Right forelimb (tissue), 1 donor: Measurements from ENCODE around the gene CCNDBP1.
"Not testable (repeated sequence)": the region's sequence is repeated elsewhere in the genome, so short reads cannot be mapped to it uniquely, and the experiment has no call there.

Experiments
- DNase-seq: peaks from one replicate; pipeline ENCODE4 v3.0.0-alpha.2; 2018

The CCNDBP1 gene, protein sequence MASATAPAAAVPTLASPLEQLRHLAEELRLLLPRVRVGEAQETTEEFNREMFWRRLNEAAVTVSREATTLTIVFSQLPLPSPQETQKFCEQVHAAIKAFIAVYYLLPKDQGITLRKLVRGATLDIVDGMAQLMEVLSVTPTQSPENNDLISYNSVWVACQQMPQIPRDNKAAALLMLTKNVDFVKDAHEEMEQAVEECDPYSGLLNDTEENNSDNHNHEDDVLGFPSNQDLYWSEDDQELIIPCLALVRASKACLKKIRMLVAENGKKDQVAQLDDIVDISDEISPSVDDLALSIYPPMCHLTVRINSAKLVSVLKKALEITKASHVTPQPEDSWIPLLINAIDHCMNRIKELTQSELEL

GRCh38 chr15:43185157-43186002 lies at the start of gene CCNDBP1:
Gene CCNDBP1 (plus strand): TSS chr15:43185403. CDS start chr15:43185499, 96 bp downstream.
- DNase-seq = peak; percentile 85

DNA sequence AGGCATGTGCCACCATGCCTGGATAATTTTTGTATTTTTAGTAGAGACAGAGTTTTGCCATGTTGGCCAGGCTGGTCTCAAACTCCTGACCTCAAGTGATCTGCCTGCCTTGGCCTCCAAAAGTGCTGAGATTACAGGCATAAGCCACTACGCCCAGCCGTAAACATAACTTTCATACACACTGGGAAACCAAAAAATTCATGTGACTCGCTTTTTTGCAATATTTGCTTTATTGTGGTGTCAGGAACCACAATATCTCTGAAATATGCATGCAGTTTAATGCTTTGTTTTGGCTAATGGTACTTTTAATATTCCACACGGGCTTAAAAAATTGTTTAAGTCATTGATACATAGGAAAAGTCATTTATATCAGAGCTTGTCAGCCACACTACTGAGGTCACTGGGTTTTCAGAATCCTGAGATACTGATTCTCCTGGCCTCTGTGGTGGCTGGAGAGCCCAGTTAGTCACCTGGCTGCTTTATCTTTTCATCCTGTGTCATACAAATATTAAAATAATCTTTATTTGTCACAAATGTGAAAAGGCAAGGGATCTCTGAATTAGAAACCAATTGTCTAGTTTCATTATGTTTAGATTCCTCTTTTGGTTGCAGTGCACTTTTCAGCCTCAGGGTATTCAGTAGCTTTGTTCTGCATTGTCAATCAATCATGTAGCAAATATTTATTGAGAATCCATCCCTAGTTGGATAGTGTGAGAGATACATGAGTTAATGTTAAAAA lies 41.8 kb upstream of the CCNDBP1 start:
- DNase-seq = no peak

DNA sequence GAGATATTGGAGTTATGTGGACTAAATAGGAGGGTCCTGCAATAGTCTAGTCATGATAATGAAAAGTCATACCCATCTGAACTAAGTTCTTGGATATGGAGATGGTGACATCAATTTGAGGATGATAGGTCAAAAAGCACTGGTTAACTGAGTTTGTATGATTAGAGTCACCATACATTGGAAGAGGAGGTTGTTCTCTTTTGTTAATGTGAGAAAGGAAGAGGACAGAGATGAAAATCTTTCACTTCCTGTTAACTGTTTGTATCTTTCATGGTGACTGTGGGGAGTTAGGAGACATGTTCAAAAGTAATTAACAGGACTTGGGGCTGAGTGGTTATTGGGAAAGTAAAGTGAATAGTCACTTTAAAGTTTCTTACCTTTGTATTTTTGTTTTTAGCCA lies 40.7 kb upstream of the CCNDBP1 start:
- DNase-seq = no peak

DNA sequence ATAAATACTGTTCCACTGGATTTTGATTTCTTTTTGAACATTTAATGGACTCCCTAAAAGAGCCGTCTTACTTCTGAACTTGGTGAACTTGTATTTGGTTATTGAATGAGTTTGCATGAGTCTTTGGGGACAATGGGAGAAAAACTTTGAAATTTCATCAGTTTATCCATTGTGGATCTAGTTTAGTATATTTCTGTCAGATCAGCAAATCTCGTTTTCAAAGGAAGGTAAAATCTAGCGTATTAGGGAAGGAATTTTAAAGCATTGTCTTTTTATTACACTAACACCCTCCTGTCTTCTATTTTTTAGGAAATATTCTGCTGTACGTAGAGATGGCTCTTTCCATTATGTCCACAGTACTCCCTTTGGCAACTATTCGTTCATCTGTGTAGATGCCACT lies 39.0 kb upstream of the CCNDBP1 start:
- DNase-seq = no peak

DNA sequence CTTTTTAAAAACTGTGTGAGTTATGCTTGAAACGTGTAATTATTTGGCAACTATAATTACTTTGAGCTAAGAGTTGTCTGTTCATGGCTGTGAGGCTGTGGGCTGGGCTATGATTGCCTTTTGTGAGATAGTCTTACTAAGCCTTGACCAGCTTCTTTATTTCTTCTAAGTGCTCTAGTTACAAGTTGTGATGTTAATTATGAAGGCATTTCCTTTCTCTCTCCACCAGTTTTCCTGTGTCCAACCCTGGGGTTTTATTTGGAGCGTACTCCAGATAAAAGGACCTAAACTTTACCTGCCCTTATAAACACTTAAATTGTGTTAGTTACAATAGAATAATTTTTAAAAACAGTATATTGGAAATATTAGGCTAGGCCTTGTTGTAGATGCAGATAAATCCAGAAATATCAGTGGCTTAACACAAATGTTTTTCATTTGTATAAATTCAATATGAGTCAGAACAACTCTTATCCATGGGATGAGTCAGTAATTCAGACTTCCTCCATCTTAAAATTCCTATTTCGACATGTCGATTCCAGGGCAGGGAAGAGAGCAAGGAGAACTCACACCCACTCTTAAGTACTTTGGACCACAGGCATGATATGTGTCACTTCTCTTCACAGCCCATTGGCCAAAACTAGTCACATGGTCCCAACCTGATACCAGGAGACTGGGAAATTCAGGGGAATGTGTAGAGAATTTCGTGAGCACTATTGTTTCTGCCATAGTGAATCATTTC lies 34.8 kb upstream of the CCNDBP1 start:
- DNase-seq = no peak

DNA sequence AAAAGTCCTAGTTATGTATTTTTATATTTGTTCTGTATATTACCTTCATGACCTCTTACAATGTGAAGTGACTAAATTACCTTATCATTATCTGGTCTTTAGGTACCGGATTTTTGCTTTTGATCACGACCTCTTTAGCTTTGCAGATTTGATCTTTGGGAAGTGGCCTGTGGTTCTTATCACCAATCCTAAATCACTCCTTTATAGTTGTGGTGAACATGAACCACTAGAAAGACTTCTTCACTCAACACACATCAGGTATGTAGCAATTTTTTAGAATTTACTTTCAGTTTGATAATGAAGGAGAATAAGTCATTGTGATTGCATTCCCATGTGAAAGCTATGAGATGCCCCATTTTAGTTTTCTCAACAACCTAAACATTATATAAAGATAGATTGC lies 33.5 kb upstream of the CCNDBP1 start:
- no peak for DNase-seq

DNA sequence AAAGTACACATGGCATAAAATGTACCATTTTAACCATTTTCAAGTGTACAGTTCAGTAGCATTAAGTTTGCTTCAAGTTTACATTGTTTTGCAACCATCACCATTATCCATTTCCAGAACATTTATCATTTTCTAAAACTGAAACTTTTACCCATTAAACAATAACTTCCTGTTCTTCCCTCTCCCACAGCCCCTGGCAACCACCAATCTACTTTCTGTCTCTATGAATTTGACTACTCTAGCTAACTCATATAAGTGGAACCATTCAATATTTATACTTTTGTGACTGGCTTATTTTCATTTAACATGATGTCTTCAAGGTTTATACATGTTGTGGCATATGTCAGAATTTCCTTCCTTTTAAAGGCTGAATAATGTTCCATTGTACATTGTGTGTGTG lies 31.9 kb upstream of the CCNDBP1 start:
- DNase-seq = no peak

DNA sequence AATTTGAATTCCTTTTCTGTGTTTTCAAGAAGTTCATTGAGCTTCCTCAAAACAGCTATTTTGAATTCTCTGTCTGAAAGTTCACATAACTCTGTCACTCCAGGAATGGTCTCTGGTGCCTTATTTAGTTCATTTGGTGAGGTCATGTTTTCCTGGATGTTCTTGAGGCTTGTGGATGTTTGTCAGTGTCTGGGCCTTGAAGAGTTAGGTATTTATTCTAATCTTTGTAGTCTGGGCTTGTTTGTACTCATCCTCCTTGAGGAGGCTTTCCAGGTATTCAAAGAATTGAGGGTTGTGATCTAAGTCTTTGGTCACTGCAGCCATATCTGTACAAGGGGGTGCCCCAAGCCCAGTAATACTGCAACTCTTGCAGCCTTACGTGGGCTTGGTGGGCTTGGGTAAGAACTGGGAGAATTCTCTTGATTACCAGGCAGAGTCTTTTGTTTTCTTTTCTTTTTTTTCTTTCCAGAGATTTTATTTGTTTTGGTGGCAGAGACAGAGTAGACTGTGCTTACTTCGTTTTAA lies 19.3 kb upstream of the CCNDBP1 start:
- DNase-seq = no peak

DNA sequence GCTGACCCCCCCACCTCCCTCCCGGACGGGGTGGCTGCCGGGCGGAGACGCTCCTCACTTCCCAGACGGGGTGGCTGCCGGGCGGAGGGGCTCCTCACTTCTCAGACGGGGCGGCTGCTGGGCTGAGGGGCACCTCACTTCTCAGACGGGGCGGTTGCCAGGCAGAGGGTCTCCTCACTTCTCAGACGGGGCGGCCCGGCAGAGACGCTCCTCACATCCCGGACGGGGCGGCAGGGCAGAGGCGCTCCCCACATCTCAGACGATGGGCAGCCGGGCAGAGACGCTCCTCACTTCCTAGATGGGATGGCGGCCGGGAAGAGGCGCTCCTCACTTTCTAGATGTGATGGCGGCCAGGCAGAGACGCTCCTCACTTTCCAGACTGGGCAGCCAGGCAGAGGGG lies 17.9 kb upstream of the CCNDBP1 start:
- not testable (repeated sequence) for DNase-seq

- DNase-seq = no peak
Observed at GRCh38 chr15:43168192-43169107, 16.8 kb upstream of the CCNDBP1 start.

- no peak for DNase-seq
Observed at GRCh38 chr15:43169888-43170287, 15.3 kb upstream of the CCNDBP1 start.

DNA sequence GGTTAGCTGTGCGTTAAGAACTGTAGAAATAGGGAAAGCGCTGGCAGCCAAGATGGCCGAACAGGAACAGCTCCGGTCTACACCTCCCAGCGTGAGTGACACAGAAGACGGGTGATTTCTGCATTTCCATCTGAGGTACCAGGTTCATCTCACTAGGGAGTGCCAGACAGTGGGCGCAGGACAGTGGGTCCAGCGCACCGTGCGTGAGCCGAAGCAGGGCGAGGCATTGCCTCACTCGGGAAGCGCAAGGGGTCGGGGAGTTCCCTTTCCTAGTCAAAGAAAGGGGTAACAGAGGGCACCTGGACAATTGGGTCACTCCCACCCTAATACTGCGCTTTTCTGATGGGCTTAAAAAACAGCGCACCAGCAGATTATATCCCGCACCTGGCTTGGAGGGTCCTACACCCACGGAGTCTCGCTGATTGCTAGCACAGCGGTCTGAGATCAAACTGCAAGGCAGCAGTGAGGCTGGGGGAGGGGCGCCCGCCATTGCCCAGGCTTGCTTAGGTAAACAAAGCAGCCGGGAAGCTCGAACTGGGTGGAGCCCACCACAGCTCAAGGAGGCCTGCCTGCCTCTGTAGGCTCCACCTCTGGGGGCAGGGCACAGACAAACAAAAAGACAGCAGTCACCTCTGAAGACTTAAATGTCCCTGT lies 9.4 kb upstream of the CCNDBP1 start:
- not testable (repeated sequence) for DNase-seq

GRCh38 chr15:43177147-43177546 lies 8.1 kb upstream of the CCNDBP1 start:
- DNase-seq = not testable (repeated sequence)

- DNase-seq = no peak
Observed at GRCh38 chr15:43183270-43183669, 1.9 kb upstream of the CCNDBP1 start.

DNA sequence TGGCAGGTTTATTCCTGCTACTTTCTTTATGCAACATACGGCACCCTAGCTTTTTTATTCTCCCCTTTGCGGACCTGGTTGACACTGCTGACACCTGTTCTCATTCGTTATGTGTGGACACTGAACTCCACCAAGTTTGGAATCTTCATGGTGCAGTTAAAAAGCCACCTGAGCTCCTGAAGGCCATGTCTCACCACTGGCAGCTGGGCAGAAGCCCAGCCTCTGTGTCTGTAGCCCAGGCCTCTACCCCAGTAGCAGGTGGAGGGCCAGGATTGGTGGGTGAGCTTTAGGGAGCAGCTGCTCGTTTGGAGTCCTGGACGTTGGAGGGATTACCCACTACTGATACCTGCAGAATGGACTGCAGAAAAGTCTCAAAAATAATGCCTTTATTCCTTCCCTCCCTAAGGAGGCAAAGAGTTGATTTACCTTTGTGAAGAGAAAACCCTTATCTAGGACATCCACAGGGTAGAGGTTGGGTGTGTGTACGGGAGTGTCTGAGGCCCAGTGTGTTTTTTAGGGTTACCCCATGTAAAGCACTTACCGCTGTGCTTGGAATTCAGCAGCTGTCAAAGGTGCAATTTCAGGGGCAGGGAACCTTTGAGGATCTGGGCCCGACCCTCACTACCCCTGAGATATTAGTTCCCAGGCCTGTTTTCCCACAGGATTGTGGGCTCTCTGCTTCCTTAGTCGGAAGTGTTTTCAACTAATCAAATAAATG lies 637 bp upstream of the CCNDBP1 start:
- no peak for DNase-seq

DNA sequence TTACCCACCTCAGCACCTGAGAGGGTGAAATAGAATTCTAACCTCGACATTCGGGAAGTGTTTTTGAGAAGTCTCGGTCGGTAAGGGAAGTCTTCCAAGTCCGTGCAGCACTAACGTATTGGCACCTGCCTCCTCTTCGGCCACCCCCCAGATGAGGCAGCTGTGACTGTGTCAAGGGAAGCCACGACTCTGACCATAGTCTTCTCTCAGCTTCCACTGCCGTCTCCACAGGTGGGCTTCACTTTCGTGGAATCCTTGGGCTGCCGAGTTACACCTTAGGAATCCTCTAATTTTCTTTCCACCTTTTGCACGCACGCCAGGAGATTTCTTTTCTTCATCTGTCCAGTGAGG lies 775 bp downstream of the CCNDBP1 start:
- no peak for DNase-seq

DNA sequence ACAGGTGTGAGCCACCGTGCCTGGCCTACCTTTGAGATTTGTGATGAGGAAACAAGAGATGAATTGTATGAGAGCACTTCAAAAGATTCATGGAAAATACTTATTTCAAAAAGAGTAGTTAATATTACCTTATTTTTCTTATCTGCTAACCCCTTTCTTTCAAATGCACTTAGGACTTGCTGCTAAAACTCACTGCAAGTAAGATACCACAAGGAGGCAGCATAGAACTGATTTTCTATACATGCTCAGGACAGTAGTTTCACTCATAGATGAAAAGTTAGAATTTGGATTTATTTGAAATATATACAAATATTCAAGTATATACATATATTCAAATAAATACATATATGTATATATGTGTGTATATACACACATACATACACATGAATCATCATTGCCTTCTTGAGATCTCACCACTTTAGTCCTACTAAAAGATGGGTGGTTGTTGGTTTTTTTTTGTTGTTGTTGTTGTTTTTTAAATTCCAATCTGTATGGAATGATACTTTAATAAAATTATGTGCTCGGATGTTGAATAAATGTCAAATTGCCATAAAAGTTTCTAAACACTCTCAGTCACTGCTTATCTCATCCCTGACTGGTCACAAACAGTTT lies 2.4 kb downstream of the CCNDBP1 start:
- no peak for DNase-seq

- DNase-seq = no peak
Observed at GRCh38 chr15:43189296-43189695, 4.1 kb downstream of the CCNDBP1 start.

- no peak for DNase-seq
Observed at GRCh38 chr15:43190178-43190577, 5.0 kb downstream of the CCNDBP1 start.

GRCh38 chr15:43193710-43194109 lies 8.5 kb downstream of the CCNDBP1 start:
- DNase-seq = no peak
